ENCODE data around the gene CLP1.

GRCh38 chr11:57645689-57646085 is 11.9 kb upstream of the CLP1 start:
- TF ChIP-seq TAF1 (IDR thresholded peaks at IDR 0.05; ENCODE audit: low read depth) (no peak), REST (IDR thresholded peaks at IDR 0.05; ENCODE audit: low read depth) (no peak), YY1 (IDR thresholded peaks at IDR 0.05; ENCODE audit: low read depth) (no peak), RAD21 (IDR thresholded peaks at IDR 0.05; ENCODE audit: low read depth) (no peak), EP300 (IDR thresholded peaks at IDR 0.05; ENCODE audit: borderline replicate concordance) (no peak), CREB1 (IDR thresholded peaks at IDR 0.05; ENCODE audit: low read depth) (no peak), EGR1 (IDR thresholded peaks at IDR 0.05) (no peak), MAX (IDR thresholded peaks at IDR 0.05) (no peak), CEBPB (IDR thresholded peaks at IDR 0.05) (no peak), TEAD4 (IDR thresholded peaks at IDR 0.05) (no peak), ZBTB7A (IDR thresholded peaks at IDR 0.05; ENCODE audit: low read depth) (no peak), NFIC (IDR thresholded peaks at IDR 0.05) (no peak), USF1 (IDR thresholded peaks at IDR 0.05) (no peak)
